Right lung (tissue), 5 donors: ENCODE measurements around the gene MT1H. TPM values are rescaled to one million over a fixed set of nuclear protein-coding genes. Genes with fewer than 3 reads are reported as not detected.
"Not testable (repeated sequence)": the region's sequence is repeated elsewhere in the genome, so short reads cannot be mapped to it uniquely, and the experiment has no call there.

Experiments
- DNase-seq, 2 donors: peaks; one replicate each; pipeline ENCODE4 v3.0.0-alpha.2; 2013
- polyA plus RNA-seq, 5 donors: library from polyadenylated mRNA; unstranded; fragments of 120-200 nt; gene quantifications; one replicate each; pipeline versions ENCODE4 v1.2.1 to v1.2.3, GENCODE V29; 2013; ENCODE audit warnings: inconsistent platforms in 1 of 5, low replicate concordance in 1 of 5; ENCODE audit not compliant: insufficient read length in 5 of 5, insufficient read depth in 1 of 5

MT1H gene
- polyA plus RNA-seq, 5 donors, result 1.2 to 17.0 TPM; not detected in 3

DNA sequence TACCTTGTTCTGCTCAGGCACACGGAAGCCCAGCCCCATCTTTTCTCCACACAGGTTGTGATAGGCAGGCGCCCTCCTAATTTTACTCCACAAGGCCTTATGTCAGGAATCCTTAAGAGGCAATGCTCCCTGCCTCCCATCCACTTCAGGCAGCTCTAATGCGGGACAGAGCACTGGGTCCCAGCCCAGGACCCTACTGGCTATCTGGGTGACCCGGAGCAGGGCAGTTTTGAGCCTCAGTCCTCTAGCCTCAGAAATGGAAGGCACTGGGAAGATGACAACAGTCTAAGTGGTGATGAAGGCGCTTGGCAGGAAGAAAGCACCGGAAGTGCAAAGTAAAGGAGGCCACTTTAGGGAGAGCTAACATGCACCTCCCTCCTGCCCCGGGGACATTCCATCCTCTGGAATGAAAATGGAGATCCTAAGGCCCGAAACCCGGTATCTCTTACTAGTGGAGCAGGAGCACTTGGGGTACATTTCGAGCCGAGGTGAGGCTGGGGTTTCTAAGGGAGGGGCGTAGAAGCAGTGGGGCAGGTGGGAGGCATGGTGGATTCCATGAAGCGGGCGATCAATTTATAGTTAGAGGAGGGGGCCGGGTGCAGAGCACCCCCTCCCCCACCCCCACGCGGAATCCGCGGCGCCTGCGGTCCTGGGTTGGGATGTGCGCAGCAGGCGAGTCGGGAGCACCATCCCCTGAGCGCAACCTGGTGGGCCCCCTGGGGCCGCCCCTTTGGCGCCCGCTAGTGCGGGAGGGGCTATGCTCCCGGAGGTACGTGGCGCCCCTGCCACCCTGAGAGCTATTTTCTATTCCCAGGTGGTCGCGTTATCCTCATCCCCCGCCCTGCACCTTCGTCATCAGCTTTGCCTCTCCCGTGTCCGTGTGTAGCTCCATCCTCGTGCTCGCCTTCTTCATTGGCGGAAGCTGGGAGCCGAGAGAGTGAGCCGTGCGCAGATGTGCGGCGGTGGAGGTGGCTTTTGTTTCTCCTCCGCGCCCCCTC is 7.0 kb upstream of the MT1H start:
- DNase-seq, result no peak

DNA sequence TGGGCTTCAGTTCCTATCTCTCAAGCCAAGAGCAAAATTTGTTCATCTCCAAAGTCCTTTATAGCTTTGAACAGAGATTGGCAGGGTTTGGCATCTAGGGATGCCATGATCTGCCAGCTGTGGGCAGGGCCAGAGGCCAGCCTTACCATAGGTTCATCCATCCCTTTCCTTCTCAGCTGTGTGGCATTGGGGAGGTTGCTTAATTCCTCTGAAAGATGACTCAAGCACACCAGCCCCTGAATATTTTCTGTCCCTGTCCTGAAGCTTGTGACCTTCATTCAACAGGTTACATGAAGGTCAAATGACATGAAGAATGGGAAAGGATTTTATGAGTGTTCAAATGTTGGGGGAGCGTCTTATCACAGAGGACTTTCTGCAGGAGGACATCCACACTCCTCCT is 5.1 kb upstream of the MT1H start:
- DNase-seq, result no peak

- DNase-seq, result not testable (repeated sequence)
Measured at GRCh38 chr16:56665286-56666261, 4.0 kb upstream of the MT1H start.

DNA sequence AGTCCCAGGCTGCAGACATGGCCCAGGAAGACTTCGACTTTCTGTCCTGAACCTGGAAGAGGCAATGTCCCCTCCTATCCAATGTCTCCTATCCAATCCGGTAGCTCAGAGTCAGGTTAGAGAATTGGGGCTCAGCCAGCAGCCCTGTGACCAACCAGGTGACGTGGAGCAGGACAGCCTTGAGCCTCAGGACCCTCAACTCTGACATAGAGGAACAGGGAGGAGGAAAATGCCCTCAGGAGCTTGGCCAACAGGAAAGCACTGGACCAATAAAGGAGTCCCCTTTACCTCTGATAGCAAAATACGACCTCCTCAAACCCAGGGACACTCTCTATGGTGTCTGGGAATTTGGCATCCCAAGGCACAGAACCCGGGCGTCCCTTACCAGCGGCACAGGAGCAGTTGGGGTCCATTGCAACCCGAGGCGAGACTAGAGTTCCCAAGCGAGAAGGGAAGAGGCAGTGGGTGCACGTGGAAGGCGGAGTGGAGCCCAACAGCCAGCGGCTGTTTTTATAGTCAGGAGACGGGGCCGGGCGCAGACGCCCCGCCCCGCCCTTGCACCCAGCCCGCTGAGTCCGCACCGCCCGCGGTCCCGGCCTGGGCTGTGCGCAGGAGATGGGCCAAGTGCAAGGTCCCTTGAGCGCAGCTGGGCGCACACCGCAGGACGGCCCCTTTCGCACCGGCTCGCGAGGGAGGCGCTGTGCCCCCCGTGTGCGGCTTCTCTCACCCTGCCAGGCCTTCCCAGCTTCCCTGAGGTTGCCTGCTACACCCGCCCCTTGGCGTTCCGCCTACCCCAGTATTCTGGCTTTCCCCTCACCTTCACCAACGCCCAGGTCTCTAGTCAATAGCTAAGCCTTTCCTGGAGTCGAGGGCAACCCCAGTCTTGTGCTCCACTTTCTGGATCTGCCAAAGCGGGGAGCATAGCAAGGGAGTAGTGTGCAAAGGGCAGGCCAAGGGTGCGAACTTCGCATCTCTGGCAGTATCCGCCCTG is 1.7 kb upstream of the MT1H start, which contains the start of gene MT1G:
Gene MT1G, minus strand, starts transcription at position 485 of the 991 bp plus-strand sequence. Its CDS starts 72 bp downstream, at position 413.
- DNase-seq, result no peak

DNA sequence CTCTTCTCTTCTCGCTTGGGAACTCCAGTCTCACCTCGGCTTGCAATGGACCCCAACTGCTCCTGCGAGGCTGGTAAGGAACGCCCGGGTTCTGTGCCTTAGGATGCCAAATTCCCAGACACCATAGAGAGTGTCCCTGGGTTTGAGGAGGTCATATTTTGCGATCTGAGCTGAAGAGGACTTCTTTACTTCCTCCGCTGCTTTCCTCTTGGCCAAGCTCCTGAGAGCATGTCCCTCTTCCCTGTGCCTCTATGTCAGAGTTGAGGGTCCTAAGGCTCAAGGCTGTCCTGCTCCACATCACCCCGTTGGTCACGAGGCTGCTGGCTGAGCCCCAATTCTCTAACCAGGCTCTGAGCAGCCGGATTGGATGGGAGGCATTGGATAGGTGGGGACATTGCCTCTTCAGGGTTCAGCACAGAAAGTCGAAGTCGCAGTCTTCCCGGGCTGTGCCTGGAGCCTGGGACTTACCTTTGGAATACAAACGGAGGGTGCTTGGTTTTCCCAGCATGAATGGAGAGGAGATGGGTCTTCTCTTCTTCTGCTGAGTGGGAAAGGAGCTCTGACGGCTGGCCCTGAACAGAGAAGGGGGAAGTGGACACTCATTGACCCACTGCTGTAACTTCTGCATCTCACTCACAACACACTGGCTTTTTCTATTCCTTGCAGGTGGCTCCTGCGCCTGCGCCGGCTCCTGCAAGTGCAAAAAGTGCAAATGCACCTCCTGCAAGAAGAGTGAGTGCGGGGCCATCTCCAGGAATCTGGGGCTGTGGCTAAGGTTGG is 416 bp downstream of the MT1H start:
- DNase-seq, result no peak

DNA sequence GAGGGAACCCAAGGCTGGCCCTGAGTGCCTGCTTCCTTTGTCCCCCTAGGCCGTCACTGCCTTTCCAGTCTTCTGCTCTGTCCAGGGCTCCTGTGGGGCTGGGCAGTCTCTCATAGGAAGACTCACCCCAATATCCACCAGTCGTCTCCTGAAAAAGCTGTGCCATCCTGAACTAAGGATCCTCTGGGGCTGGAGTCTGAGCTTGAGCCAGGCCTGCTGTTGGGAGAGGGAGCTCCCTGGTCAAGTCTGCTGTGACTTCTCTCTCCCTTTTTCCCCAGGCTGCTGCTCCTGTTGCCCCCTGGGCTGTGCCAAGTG is 963 bp downstream of the MT1H start:
- no peak for DNase-seq

DNA sequence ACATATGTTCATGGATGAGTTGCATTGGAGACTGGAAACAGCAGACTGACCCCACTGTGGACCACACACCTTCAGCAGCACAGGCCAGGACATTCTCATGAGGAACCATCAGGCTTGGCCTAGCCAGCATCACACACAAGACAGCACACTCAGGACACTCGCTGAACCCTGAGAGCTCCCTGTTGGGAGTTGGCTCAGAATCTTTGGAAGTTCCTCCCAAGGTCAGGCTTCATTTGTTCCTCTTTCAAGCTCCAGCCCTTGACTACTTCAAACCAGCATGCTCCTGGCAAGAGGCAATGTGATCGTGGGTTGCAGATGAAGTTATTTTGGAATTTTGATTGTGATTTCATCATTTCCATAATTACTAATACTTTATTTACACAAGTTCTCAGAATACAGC is 2.1 kb downstream of the MT1H start:
- not testable (repeated sequence) for DNase-seq

DNA sequence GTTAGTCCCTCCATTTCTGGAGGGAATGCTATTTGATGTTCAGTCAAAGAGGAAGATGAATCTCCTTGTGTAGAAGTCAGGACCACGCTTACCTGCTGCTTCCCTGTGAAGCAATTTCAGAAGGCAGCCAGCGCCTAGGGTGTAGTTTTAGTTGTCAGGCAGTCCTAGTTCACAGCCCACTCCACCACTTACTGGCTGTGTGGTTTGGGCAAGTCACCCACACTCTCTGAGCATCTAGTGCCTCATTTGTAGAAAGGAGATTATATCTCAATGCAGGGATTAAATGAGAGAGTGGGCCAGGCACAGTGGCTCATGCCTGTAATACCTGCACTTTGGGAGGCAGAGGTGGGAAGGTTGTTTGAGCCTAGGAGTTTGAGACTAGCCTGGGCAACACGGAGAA is 2.6 kb downstream of the MT1H start:
- not testable (repeated sequence) for DNase-seq

DNA sequence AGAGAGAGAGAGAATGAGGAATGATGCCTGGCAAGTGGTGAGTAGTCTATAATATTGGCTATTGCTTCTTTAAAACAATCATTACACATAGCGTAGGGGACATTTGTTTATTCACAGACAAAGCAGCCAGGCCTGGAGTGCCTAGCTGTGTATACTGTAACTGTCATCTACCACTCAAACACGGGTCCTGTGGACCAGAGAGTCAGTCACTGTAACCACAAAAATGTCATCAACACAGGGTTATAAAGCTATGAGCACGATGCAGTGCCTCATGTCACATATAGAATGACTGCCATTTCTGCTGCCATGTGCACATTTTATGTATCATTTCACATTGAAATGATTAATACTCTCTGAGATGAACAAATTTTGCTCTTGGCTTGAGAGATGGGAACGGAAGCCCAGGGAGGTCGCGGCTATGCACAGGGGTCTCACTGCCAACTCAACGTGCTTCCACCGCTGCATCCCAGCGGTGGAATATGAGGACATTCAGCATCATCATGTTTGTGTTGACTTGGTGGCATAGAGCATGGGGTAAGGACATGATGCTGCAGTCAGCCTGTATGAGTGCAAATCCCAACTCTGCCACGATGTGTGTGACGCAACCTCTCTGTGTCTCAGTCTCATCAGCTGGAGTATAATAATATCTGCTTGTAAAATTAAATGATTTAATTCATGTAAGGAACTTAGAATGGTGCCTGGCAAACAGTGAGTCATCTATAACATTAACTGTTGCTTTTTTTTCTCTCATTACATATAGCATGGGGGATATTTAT is 3.3 kb downstream of the MT1H start:
- DNase-seq, result no peak

DNA sequence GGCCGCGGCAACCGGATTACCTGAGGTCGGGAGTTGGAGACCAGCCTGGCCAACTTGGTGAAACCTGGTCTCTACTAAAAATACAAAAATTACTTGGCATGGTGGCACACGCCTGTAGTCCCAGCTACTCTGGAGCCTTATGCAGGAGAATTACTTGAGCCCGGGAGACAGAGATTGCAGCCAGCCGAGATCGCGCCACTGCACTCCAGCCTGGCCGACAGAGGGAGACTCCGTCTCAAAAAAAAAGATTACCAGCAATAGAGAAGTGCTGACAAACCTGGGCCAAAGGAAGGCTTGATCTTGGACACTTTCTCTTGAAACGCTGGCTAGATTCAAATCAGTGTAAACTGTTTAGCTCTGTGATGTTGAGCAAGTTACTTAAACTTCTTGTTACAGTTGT is 4.3 kb downstream of the MT1H start:
- DNase-seq, result no peak

- not testable (repeated sequence) for DNase-seq
Measured at GRCh38 chr16:56674570-56674969, 5.0 kb downstream of the MT1H start.

DNA sequence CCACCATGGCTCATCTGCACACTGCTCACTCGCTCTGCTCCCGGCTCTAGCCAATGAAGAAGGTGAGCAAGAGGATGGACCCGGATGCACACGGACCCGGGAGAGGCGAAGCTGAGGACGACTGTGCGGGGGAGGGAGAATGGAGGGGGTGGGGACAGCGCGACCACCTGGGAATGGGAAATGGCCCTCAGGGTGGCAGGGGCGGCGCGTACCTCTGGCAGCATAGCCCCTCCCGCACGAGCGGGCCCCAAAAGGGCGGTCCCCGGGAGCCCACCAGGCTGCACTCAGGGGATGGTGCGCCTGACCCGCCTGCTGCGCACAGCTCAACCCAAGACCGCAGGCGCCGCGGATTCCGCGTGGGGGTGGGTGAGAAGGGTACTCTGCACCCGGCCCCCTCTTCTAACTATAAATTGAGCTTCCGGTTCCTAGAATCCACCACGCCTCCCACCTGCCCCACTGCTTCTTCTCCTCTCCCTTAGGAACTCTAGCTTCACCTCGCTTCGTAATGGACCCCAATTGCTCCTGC is 6.1 kb downstream of the MT1H start:
- no peak for DNase-seq

DNA sequence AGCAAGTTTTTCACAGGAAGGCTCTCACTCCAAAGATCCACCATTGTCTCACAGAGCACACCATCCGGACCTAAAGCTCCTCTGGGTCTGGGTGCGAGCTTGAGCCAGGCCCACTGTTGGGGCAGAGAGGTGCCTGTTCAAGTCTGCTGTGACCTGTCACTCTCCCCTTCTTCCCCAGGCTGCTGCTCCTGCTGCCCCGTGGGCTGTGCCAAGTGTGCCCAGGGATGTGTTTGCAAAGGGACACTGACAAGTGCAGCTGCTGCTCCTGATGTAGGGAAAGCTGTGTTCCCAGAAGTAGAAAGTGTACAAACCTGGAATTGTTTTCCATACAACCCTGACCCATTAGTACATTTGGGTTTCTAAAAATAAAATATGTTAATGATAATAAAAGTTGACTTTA is 7.9 kb downstream of the MT1H start:
- no peak for DNase-seq

DNA sequence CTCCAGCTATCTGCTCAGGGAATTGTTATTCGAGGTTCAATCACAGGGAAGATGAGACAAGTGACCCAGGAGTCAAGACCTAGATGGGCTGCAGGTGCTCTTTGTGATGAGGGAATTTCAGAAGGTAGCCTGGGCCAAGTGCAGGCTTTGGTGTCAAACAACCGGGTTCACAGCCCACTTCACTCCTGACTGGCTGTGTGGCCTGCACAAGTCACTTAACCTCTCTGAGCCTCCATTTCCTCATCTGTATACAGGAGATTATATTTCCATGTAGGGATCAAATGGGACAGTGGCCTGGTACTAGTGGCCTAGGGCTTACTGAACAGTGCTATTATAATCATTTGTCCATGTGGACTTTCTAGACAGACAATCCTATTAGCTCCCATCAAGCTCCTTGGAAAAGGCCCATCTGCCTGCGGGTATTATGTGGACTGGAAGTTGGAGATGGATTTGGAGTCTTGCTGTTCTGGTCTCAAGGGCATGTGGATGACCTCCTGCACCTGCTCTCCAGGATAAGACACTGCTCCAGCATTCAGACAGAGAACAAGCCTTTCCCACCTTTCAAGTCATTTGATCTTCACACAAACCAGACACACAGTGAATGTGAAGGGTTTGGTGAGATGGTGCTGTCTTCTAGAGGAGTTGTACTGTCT is 9.6 kb downstream of the MT1H start:
- DNase-seq, result no peak

DNA sequence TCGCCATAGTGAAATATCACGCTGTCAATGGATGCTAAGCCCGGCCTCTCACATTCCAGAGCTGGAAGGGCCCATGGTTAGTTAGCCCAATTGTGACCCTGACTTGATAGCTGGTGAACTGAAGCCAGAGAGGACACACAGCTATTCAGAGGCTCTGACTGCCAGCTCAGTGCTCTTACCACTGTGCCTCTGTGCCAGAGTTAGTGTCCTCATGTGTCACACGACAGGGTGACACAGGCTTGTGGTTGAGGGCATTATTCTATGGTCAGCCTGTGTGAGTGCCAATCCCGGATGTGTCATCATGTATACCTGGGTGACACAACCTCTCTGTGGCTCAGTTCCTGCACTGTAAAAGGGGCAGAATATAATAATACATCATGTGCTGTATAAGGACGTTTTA is 10.2 kb downstream of the MT1H start:
- DNase-seq, result no peak

- peak; percentile 83 to 85 for DNase-seq
Measured at GRCh38 chr16:56681939-56682702, 12.5 kb downstream of the MT1H start, which contains the start of gene MT1X. TSS of gene MT1X (plus strand) at chr16:56682470. CDS start at chr16:56682541, 71 bp downstream.

- DNase-seq, result no peak
Measured at GRCh38 chr16:56682703-56683397, 13.2 kb downstream of the MT1H start.
